Measurements from ENCODE around the gene DDB1. TPM values are rescaled to one million over a fixed set of nuclear protein-coding genes. Genes with fewer than 3 reads are reported as not detected.

Gene DDB1
- total and polyA plus RNA-seq, 10 of the 15 experiments (the other 5 are each of a cell fraction or from before 2014, with no cell fraction given): 136 to 272 (median 216) TPM

DNA sequence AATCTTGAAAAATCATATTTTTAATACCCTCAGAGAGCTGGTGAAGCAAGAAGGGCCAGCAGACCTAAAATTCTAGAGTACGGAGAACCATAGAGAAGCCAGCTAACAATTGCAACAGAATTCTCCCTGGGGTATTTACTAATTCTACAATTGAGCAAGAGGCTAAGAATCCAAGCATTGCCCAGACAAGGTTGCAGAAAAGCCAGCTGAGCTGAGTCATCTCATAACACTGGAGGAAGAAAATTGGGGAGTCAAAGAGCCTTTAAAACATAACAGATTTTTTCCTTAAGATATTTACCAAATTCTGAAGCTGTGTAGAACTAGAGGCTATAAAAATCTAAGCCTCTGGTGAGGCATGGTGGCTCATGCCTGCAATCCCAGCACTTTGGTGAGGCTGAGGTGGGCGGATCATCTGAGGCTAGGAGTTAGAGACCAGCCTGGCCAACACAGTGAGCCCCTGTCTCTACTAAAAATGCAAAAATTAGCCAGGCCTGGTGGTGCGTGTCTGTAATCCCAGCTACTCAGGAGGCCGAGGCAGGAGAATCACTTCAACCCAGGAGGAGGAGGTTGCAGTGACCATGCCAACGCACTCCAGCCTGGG lies 45.9 kb upstream of the DDB1 start:
- Histone ChIP-seq H3K4me3 (no peak overlapping the region), H3K36me3 (ENCODE audit: control insufficient read depth in 2 of 2, insufficient read depth in 2 of 2, low read length in 1 of 2) (no peaks in the 10 kb centered on the region), H3K79me2 (ENCODE audit: control insufficient read depth, insufficient read depth, low read length) (no peaks in the 10 kb centered on the region), H3K9ac (ENCODE audit: control insufficient read depth, insufficient read depth, low read length) (no peak overlapping the region), H3K9me3 (replicated peaks; ENCODE audit: control insufficient read depth, insufficient read depth, low read length) (no peaks in the 10 kb centered on the region), H3K27me3 (replicated peaks in 1 of 2; ENCODE audit: control insufficient read depth in 2 of 2, insufficient read depth in 2 of 2, low read length in 1 of 2) (no peaks in the 10 kb centered on the region), H2AFZ (ENCODE audit: control insufficient read depth, low read depth, low read length) (no peak overlapping the region), H3K27ac (ENCODE audit: control insufficient read depth, insufficient read depth) (no peak overlapping the region), H3K4me1 (ENCODE audit: control insufficient read depth, insufficient read depth, low read length) (no peaks in the 10 kb centered on the region), H4K20me1 (ENCODE audit: control insufficient read depth, insufficient read depth) (no peaks in the 10 kb centered on the region), H3K4me2 (ENCODE audit: control insufficient read depth, insufficient read depth) (no peak overlapping the region)
- WGBS (ENCODE audit: insufficient coverage, insufficient replicate concordance, low lambda C conversion rate, missing lambda C conversion rate): 99% methylated on average over 5 of the region's 5 CpGs
- ChIA-PET POLR2A (no interaction called here), RAD21 (ENCODE audit: unreplicated experiment) (interaction anchor here (0.7 to 1.7 kb wide), 2 partner anchors 13 to 42 kb away, joined by 3 to 8 read pairs; partner anchors contain the start of gene TMEM216), SMC1A (ENCODE audit: uncharacterized antibody, unreplicated experiment) (interaction anchor here (1.4 kb wide), 1 partner anchor 43 kb away, joined by 5 read pairs; no protein-coding TSS in a partner anchor), CTCF (interaction anchor here (1.9 kb wide), 1 partner anchor 43 kb away, joined by 12 read pairs; no protein-coding TSS in a partner anchor)
- FAIRE-seq (no peak), ATAC-seq (no peak), DNase-seq (ENCODE audit: low read depth, low spot score) (no peak)
- in situ Hi-C loops (cut with MboI) (no loop called here), intact Hi-C loops (cut with micrococcal nuclease; ENCODE audit: unreplicated experiment) (no loop called here)
- no TSS peak for BruUV-seq (replicated peaks)
- TF ChIP-seq SPI1 (IDR thresholded peaks at IDR 0.05; ENCODE audit: borderline replicate concordance, insufficient read depth, low read depth, low read length) (no peak), KAT2A (conservative IDR thresholded peaks at IDR 0.05; ENCODE audit: control insufficient read depth, low read depth, low read length) (no peak), SREBF2 (IDR thresholded peaks at IDR 0.05; ENCODE audit: low read length) (no peak), NFXL1 (IDR thresholded peaks at IDR 0.05; ENCODE audit: borderline replicate concordance) (no peak), TBL1XR1 (IDR thresholded peaks at IDR 0.05; ENCODE audit: low read depth, low read length) (no peak), RBBP5 (conservative IDR thresholded peaks at IDR 0.05) (no peak)
- TF ChIP-seq, protein P1, sequence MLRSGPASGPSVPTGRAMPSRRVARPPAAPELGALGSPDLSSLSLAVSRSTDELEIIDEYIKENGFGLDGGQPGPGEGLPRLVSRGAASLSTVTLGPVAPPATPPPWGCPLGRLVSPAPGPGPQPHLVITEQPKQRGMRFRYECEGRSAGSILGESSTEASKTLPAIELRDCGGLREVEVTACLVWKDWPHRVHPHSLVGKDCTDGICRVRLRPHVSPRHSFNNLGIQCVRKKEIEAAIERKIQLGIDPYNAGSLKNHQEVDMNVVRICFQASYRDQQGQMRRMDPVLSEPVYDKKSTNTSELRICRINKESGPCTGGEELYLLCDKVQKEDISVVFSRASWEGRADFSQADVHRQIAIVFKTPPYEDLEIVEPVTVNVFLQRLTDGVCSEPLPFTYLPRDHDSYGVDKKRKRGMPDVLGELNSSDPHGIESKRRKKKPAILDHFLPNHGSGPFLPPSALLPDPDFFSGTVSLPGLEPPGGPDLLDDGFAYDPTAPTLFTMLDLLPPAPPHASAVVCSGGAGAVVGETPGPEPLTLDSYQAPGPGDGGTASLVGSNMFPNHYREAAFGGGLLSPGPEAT (IDR thresholded peaks at IDR 0.05; ENCODE audit: low read depth): no peak

All from GM12878 (cell line).